GM19467 (cell line): ENCODE measurements around the gene CTNNA1.
"Not testable (repeated sequence)": the region's sequence is repeated elsewhere in the genome, so short reads cannot be mapped to it uniquely, and the experiment has no call there.

Experiments
- ATAC-seq: cut with Tn5 transposase; IDR thresholded peaks from one replicate; pipeline ENCODE4 v1.9.1; 2021; ENCODE audit warnings: mild to moderate bottlenecking, moderate library complexity; ENCODE audit not compliant: unreplicated experiment

CTNNA1 gene

DNA sequence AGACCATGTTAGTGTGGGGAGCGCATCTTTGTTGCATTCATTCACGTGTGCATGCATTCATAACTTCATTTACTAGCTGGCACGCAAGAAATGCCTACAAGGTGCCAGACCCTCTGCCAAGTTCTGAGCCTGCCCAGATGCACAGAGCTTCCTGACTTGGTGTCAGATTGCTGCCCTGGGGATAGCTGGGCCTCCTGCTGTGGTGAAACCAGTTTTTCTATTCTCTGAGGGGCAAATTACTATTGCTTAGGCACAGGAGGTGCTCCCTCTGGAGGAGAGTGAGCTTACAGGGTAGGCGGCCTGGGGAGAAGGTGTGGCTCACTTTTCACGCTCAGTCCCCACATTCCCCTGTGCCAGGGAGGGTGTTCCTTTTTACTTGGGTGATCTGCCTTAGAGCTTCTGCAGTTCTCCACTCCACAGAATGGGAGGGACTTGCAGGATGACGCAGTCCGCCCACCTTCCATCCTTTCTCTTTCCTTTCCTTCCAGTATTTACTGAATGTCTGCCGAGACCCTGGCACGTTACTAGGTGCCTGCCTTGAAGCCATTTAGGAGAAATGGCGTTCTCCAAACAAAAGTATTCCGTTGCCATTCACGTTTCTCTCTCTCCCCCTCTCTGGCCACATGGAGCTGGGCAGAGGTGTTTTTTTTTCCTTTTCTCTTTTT lies 27.9 kb upstream of the CTNNA1 start:
- ATAC-seq = no peak

DNA sequence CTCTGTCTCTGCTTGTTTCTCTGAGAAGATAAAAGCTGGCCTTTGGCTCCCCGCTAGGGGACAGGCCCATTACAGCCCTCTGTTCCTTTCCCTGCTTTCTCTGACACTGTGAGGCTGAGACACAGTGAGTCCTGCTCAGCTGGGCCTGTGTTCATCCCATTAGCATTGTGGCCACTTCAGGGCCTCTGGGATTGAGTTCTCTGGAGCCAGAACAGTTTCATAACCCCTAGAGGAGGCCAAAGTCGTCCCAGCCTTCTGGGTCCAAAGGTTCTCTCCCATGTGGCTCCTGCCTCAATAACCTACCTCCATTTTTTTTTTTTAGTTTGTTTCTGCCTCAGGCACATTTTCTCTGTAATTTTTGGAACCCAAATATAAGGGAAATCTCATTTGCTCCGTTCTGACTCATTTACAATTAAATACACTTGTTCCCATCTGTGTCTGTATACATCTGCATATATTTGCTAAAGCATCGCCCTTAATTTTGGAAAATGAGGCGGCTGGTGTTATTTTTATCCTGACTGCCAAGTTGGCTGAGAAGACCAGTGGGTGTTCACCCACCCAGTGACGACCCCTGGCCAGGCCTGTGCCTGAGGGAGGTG lies 27.3 kb upstream of the CTNNA1 start:
- ATAC-seq = no peak

DNA sequence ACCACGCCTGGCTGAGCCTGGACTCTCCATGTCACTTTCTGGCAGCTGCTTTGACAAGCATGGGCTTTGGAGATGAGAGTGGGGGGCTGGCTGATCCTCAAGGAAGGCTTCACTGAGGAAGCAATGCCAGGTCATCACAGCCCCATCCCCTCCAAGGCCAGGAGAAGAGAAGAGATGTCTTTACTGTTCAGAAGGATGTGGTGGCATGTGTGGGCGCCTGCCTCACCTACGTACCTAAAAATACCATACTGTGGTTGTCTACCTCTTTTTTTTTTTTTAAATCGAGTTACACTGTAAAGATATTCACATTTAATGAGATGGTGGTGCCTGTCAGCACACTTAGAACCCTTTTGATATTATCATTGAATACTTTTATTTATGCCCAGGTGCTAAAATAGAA lies 26.4 kb upstream of the CTNNA1 start:
- no peak for ATAC-seq

DNA sequence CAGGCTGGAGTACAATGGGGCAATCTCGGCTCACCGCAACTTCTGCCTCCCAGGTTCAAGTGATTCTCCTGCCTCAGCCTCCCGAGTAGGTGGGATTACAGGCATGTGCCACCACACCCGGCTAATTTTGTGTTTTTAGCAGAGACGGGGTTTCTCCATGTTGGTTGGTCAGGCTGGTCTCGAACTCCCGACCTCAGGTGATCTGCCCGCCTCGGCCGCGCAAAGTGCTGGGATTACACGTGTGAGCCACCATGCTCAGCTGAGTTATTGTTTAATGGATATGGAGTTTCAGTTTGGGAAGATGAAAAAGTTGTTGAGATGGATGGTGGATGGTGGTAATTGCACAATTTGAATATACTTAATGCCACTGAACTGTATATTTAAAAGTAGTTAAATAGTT lies 22.7 kb upstream of the CTNNA1 start:
- not testable (repeated sequence) for ATAC-seq

DNA sequence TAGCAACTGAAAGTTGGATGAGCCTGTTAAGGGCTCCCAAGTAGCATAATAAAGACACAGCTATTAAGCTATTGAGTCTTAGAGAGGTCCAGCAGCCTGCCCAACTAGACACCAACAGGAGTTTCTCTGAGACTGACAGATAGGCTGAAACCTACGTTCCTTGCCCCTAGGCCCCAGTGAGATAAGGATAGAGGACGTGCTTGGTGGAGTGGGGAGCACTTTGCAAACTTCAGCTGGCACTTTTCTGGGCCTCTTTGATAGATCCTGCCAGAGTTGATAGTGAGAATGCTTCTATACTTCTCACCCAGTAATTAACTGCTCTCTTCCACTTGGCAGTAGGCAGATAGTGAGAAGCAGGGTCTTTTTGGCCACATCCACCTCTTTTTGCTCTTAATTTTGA lies 20.8 kb upstream of the CTNNA1 start:
- no peak for ATAC-seq

DNA sequence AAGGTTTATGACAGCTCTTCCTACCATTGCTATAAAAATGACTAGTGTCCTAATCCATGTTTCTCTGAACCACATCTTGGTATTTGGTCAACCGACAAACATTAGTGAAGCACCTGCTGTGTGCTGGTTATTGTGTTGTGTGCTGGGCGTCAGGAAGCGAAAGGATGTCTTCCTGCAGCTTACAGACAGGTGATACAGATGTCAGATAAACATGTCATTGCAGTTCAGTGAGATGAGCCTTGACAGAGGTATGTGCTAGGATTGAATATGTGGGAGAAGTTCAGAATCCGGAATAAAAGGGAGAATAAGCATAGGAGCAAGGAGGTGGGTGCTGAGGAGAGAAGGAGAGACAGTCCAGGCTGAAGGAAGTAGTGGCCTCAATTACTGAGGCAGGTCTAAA lies 20.3 kb upstream of the CTNNA1 start:
- ATAC-seq = no peak

DNA sequence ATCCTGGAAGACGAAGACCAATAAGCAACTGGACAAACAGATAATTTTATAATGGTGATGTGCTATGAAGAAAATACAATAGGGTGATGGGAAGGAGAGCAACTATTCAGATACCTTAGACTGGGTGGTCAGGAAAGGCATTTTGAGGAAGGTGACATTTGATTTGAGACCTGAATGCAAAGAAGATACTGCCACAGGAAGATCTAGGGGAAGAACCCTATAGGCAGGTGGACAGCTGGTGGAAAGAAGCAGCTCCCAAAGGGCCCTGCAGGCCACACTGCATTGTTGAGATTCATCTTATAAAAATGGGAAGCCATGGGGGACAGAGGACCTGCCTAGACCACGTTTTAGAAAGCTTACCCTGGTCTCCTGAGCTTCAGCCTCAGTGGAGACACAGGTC lies 19.7 kb upstream of the CTNNA1 start:
- ATAC-seq = no peak

DNA sequence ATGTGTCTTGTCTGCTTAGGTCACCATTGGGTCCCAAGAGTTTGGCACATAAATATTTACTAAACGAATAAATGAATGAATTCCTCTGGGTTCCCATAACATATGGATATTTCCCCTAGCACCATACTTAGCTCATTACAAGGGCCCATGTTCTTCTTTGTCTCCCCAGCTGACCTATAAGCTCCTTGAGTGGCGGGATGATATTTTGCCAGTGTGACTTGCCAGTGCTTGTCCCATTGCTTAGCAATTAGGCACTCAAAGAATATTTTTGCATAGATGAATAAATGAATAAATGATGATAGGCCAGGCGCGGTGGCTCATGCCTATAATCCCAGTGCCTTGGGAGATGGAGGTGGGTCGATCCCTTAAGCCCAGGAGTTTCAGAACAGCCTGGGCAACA lies 16.9 kb upstream of the CTNNA1 start:
- no peak for ATAC-seq

DNA sequence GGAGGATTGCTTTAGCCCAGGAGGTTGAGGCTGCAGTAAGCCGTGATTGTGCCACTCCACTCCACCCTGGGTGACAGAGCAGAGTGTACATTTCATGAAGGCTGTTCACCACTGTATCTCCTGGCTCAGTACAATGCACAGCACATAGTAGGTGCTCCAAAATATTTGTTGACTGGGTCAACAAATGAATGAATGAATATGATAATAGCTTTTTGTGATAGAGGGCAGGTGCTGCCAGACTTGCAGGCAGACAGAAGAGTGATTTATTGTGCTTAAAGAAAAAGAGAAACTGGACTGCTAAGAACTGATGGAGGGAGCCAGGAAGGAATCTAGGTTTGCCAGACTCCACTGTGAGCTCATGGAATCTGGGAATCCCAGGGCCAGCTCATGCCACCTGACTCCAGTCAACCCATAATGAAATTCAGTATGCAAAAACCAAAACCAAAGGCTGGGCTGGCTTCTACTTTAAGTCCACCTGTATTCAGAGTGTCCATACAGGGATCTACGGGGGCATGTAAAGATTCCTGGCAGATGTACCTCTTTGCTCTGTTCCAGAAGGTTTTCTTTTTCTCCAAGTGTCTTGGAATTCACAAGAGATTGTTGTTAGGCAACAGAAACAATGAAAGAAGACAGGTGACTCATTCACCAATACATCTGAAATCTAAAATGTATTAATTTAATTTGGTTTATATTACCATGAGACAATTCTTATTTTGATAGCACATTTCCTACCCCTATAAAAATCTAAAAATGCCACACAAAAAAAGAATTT lies 15.5 kb upstream of the CTNNA1 start:
- no peak for ATAC-seq

DNA sequence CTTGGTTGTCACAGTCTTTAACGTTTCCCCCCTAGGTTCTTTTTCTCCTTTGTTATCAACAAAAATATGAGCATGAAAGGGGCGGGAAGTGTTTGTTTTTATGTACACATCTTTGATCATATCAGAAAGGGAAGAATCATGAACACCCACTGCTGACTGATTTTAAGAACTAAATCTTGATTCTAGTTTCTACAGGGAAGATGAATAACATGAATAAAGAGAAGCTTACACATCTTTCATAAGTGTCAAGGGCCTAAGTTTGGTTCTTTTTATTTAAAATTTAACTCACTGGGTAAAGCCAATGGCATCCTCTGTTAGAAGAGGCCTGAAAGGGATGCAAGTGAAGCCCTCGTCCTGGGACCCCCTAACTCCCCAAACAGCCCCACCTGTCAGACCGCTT lies 14.8 kb upstream of the CTNNA1 start:
- no peak for ATAC-seq

DNA sequence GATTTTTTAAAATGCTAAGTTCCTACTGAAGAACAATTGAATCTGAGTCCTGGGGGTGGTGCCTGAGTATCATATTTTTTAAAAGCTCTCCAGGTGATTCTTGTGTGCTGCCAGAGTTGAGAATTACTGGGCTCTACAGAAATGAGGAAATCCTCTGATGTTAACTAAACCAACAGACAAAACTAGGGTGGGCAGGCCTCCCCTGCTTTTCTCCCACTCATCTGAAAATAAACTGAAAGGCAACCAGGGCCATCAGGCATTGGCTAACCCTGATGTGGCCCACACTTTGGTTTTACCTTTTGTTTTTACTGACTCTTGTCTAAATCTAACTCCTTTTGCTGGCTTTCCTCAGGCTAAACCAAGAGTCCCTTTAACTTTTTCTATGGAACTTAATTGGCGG lies 13.3 kb upstream of the CTNNA1 start:
- ATAC-seq = no peak

DNA sequence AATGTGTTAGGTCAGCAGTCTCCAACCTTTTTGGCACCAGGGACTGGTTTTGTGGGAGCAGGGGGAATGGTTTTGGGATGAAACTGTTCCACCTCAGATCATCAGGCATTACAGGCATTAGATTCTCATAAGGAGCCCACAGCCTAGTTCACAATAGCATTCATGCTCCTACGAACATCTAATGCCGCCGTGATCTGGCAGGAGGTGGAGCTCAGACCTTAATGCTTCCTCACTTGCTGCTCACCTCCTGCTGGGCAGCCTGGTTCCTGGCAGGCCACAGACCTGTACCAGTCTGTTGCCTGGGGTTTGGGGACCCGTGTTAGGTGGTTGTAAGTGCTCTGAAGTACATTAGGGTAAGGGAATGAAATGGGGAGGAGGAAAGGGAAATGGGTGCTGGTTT lies 9.7 kb upstream of the CTNNA1 start:
- no peak for ATAC-seq

DNA sequence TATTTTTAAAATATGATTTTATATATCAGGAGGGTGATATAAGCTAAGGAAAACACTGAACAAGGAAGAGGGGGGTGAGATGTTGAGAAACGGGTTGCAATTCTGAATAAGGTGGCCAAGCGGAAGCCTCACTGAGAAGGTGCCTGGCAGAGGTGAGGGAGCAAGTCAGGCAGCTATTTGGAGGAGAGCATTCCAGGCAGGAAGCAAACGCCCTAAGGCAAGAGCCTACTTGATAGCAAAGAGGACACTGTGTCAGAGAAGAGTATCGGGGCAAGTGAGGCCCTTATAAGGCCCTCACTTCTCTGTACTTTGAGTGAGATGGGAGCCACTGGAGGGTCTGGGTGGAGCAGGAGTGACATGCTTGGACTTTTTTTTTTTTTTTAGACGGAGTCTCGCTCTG lies 8.0 kb upstream of the CTNNA1 start:
- no peak for ATAC-seq

DNA sequence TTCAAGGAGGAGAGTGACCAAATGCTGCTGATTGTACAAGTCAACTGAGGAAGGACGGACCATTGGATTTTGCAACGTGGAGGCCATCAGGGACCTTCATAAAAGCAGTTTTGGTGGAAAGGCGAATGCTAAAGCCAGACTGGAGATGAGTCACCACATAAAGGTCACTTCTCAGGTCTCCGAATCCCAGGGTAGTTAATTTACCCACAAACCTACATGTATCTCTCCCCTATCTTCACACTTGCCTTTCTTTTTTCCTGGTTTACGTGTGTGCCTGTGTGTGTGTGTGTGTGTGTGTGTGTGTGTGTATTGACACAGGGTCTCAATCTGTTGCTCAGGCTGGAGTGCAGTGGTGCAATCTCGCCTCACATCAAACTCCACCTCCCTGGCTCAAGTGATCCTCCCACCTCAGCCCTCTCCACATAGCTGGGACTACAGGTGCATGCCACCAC lies 4.6 kb upstream of the CTNNA1 start:
- ATAC-seq = no peak

DNA sequence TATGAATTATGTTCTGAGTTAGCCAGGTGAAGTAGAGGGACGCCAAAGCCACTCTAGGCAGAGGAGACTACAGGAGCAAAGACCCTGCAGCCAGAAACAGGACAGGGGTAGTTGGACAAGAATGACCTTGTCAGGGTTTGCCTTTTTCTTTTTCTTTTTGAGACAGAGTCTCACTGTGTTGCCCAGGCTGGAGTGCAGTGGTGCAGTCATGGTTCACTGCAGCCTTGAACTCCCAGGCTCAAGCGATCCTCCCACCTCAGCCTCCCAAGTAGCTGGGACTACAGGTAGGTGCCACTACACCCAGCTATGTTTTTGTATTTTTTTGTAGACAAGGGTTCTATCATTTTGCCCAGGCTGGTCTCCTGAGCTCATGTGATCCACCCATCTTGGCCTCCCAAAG lies 1.9 kb upstream of the CTNNA1 start:
- ATAC-seq = not testable (repeated sequence)

DNA sequence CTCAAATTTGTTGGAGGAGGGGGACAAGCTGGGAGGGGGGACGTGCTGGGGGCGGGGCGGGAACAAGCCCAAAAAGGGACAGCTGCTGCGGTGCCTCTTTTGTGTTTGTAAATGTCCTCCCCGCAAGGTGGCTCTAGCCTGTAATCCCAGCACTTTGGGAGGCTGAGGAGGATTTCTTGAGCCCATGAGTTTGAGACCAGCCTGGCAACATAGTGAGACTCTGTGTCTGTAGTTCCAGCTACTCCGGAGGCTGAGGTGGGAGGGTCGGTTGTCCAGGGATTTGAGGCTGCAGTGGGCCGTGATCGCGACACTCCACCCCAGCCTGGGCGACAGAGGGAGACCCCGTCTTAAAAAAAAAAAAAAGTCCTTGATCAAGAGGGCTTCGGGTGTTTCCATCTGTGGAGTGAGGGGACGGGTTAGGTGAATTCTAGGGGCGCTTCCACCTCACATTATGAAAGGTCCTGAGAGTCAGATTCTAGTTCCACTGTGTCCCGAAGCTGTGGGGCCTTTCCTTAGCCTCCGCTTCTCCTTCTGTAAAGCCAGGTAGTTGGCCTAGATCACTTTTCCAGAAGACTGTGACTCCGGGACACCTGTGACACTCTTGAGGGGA lies 779 bp upstream of the CTNNA1 start:
- ATAC-seq = no peak

DNA sequence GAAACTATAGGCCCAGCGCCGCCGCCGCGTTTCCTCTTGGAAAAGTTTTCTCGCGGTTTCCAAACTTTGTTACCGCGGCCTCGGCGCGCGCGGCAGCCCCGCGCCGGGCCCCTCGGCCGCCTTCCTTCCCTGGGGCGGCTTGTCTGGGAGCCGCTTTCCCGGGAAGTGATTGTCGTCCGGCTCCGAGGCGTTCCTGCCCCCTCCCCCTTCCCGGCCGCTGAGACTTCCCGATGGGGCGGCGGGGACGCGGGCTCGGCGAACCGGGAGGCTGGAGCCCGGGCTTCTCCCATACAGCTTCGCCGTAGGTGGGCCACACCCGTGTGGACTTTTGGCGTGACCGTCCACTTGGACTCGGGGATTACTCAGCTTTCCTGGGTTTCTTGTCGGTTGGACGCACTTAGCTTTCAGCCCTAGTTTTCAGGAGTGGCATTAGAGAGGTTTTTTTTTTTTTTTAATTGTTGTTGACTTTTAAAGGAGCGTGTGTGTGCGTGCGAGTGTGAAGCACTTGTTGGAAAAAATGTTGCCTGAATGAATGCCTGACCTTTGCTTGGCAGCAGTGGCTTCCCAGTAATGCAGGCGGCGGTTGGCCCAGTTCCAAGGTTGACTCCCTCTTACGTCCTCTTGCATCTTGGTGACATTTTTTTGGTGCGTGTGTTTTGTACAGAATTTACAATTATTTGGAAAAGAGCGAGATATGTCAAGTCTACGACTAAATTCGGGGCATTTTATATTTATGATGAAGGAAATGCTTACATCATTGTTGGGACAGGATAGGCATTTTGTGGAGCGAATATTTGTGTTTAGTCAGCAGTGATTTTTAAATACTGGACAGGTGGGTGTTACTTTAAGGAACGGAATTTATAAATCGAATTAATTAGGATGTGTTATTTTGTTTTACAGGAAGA lies 821 bp downstream of the CTNNA1 start:
- peak; percentile 5 for ATAC-seq

DNA sequence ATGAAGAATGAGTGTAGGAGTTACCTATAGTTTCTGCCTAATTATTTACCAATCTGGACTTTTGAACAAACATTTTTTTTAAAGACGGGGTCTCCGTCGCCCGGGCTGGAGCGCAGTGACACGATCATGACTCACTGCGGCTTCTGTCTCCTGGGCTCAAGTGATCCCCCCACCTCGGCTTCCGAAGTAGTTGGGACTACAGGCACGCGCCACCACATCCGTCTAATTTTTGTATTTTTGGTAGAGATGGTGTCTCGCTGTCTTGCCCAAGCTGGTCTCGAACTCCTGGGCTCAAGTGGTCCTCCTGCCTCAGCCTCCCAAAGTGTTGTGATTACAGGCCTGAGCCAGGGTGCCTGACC lies 1.5 kb downstream of the CTNNA1 start:
- no peak for ATAC-seq

DNA sequence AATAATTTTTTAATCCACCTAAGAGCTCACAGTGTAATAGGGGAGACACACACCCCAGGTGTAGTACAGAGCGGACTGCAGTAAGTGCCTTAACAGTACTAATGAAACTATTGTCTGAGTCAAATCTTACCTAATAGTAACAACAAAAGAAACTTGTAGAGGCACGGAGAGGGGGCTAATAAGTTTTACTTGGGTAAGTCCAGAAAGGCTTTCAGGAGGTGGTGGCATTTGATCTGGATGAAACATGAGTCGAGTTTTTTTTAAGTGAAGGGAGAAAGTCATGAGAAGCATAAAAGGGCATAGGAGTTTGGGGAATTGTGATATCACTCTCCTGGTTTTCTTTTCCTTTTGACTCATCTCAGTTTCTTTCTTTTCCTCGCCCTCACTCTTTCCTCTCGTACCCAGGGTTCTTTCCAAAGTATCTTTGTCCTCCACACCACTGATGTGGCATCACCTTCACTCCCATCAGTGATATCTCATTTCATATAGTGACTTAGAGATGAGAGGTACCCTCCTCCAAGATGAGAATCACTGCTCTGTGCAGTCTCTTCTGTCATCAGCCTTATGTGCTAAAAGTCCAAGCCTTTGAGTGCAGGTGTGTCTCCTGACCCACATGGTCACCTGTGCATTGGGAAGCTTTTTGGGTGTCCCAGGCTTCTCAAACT lies 2.0 kb downstream of the CTNNA1 start:
- no peak for ATAC-seq

DNA sequence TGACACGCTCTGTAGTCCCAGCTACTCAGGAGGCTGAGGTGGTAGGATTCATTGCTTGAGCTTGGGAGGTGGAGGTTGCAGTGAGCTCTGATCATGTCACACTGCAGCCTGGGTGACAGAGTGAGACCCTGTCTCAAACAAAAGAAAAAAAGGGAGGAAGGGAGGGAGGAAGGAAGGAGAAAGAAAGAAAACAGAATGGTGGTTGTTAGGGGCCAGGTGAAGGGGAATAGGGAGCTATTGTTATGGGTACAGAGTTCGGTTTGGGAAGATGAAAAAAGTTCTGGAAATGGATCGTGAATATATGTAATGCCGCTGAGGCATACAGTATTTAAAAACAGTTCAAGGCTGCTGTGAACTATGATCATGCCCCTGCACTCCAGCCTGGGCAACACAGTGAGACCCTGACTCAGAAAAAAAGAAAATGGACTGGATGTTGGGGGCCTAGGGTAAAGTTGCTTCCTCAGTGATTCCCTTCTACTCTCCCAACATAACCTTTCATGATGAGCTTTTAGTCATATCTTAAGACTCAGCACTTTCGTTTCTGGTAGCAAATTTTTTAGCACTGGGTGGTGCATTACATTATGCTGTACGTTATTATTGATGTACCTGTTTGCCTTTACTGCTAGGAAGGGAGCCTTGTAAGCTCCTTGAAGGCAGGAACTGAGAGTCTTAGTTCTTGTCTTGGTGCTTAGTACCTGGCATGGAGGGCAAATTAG lies 4.0 kb downstream of the CTNNA1 start:
- ATAC-seq = no peak
